Activated CD8-positive, alpha-beta memory T cell treated with anti-CD3 and anti-CD28 coated beads, Interleukin-2, amount 50 U/mL, for 4 hours (primary cell): ENCODE data around the gene MIPOL1.
"Not testable (repeated sequence)": the region's sequence is repeated elsewhere in the genome, so short reads cannot be mapped to it uniquely, and the experiment has no call there.

ENCODE experiments used
- DNase-seq: peaks from one replicate; pipeline ENCODE4 v3.0.0-alpha.2; 2020

The MIPOL1 gene

GRCh38 chr14:37187840-37188577 is 9.7 kb upstream of the MIPOL1 start:
- not testable (repeated sequence) for DNase-seq

DNA sequence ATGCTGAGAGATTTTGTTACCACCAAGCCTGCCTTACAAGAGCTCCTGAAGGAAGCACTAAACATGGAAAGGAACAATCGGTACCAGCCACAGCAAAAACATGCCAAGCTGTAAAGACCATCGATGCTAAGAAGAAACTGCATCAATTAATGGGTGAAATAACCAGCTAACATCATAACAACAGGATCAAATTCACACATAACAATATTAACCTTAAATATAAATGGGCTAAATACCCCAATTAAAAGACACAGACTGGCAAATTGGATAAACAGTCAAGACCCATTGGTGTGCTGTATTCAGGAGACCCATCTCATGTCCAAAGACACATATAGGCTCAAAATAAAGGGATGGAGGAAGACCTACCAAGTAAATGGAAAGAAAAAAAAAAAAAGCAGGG is 8.0 kb upstream of the MIPOL1 start:
- DNase-seq, result not testable (repeated sequence)

GRCh38 chr14:37194698-37195097 is 3.0 kb upstream of the MIPOL1 start:
- DNase-seq, result no peak

DNA sequence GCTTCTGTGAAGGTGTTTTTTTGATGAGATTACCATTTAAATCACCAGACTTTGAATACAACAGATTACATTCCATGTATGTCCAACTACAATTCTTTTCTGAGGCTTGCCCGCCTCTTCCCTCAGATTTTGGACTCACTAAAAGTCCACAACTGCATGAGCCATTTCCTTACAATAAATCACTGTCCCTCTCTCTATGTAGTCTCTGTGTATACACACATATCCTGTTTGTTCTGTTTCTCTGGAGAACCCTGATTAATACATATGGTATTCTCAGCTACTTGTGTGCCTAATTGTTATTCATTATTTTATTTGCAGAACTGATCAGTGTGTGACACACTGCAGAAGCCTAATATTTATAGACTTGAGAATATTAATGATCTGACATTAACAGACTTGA is 2.4 kb upstream of the MIPOL1 start:
- DNase-seq, result no peak

- no peak for DNase-seq
Measured at GRCh38 chr14:37196604-37197420, 925 bp upstream of the MIPOL1 start.

GRCh38 chr14:37198273-37198598 is 499 bp downstream of the MIPOL1 start:
- DNase-seq, result no peak

GRCh38 chr14:37198907-37199306 is 1.2 kb downstream of the MIPOL1 start:
- no peak for DNase-seq

DNA sequence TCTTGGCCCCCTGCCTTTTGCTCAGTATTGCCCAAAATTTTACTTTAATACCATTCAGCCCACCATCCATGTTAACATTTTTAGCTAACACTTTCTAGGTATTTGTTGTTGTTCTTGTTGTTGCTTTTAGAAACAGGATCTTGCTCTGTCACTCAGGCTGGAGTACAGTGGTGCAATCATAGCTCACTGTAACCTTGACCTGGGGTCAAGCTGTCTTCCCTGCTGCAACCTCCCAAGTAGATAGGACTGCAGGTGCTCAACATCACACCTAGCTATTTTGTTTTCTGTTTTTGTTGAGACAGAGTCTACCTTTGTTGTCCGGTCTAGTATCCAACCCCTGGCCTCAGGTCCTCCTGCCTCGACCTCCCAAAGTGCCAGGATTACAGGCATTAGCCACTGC is 4.0 kb downstream of the MIPOL1 start:
- DNase-seq, result no peak

DNA sequence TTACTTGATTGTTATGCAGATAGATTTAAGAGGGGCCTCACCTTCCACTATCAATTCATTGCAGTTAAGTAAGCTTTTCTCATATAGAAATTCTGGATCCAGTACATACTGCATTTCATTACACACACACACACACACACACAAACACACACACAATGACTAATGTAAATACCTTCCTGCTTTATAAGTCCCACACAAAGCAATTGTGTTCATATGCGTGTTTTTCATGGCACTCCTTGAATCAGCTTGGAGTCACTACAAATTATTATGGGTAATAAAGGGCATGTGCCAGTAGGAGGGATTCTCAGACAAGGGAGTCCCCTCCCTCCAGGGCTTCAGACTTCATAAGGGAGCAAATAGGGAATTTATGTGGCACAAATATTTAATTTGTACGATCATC is 4.5 kb downstream of the MIPOL1 start:
- no peak for DNase-seq

DNA sequence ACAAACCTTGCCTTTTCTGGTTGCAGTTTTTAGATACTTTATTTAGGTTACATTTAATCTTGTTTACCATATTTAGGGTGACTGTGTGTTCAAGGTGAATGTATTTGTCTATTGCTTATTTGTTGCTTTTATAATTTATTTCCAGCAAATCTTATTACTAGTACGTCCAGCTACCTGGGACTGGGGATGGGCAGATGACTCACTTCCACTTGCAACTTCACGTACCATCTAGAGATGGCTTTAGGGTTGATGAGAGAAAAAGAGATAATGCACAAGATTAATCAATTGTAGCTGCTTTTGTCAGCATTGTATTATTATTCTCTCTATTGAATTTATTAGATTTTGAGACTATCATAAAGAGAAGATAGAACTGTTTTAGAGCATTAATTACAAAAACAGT is 5.1 kb downstream of the MIPOL1 start:
- no peak for DNase-seq

GRCh38 chr14:37203423-37203822 is 5.7 kb downstream of the MIPOL1 start:
- DNase-seq, result no peak

DNA sequence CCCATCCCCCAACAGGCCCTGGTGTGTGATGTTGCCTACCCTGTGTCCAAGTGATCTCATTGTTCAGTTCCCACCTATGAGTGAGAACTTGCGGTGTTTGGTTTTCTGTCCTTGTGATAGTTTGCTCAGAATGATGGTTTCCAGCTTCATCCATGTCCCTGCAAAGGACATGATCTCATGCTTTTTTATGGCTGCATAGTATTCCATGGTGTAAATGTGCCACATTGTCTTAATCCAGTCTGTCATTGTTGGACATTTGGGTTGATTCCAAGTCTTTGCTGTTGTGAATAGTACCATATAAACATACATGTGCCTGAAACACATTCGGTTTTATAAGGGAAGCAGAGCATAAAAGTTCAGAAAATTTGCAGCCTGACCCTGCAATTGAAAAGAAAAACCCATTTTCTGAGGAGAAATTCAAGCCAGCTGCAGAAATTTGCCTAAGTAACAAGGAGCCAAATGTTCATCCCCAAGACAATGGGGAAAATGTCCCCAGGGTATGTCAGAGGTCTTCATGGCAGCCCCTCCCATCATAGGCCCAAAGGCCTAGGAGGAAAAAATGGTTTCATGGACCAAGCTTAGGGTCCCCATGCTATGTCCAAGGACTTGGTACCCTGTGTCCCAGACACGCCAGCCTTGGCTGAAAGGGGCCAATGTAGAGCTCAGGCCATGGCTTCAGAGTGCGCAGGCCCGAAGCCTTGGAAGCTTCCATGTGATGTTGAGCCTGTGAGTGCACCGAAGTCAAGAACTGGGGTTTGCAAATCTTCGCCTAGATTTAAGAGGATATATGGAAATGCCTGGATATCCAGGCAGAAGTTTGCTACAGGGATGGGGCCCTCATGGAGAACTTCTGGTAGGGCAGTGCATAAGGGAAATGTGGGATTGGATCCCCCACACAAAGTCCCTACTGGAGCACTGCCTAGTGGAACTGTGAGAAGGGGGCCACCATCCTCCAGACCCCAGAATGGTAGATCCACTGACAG is 8.2 kb downstream of the MIPOL1 start:
- not testable (repeated sequence) for DNase-seq

DNA sequence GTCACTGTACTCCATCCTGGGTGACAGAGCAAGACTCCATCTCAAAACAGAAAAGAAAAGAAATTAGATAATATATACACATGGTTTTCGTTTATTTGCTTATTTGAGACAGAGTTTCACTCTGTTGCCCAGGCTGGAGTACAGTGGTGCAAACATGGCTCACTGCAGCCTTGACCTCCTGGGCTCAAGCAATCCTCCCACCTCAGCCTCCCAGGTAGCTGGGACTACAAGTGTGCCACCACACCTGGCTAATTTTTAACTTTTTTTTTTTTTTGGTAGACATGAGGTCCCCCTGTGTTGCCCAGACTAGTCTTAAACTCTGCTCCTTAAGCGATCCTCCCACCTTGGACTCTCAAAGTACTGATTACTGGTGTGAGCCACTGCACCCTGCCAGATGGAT is 11.9 kb downstream of the MIPOL1 start:
- not testable (repeated sequence) for DNase-seq

DNA sequence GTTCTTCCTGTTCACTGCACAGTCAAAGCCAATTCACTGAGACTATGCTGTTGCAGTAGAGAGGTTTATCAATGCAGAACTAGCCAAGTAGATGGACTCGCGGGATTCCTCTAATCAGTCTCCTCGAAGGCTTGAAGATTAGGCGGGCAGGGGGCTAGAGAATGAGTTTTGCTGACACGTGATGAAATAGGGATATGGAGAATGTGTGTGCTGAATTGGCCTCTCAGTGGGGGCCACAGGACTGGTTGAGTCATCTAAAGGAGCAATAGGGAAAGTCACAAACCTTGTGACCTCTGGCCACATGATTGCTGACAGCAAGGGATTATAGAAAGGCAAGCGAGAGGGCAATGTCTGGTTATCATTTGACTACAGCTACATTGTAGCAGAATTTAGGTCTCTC is 12.7 kb downstream of the MIPOL1 start:
- no peak for DNase-seq

DNA sequence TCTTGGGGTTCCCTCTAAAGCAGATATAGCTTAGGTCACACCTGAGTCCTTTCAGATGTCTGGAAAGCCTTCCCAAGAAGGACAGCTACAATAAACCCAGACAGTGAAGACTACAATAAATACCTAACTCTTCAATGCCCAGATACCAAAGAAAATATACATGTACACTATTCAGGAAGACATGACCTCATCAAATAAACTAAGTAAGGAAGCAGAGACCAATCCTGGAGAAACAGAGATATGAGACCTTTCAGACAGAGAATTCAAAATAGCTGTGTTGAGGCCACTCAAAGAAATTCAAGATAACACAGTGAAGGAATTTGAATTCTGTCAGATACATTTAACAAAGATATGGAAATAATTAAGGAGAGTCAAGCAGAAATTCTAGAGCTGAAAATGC is 15.3 kb downstream of the MIPOL1 start:
- no peak for DNase-seq

DNA sequence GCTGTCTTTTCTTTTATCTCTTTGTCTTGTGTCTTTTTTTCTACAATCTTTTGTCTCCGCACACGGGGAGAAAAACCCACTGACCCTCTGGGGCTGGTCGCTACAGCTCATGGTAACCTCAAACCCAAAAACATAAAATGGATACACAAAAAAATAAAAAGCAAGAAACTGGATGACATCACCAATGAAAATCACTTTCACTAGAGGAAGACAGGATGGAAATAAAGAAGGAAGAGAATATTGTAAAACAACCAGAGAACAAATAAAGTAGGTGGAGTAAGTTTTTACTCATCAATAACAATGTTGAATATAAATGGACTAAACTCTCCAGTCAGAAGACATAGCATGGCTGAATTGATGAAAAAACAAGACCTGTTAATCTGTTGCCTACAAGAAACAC is 17.6 kb downstream of the MIPOL1 start:
- DNase-seq, result no peak

- DNase-seq, result no peak
Measured at GRCh38 chr14:37221073-37221472, 23.3 kb downstream of the MIPOL1 start.

GRCh38 chr14:37223947-37224474 is 26.3 kb downstream of the MIPOL1 start:
- no peak for DNase-seq

GRCh38 chr14:37225668-37226067 is 27.9 kb downstream of the MIPOL1 start:
- not testable (repeated sequence) for DNase-seq

GRCh38 chr14:37230551-37231194 is 32.9 kb downstream of the MIPOL1 start:
- DNase-seq, result no peak

DNA sequence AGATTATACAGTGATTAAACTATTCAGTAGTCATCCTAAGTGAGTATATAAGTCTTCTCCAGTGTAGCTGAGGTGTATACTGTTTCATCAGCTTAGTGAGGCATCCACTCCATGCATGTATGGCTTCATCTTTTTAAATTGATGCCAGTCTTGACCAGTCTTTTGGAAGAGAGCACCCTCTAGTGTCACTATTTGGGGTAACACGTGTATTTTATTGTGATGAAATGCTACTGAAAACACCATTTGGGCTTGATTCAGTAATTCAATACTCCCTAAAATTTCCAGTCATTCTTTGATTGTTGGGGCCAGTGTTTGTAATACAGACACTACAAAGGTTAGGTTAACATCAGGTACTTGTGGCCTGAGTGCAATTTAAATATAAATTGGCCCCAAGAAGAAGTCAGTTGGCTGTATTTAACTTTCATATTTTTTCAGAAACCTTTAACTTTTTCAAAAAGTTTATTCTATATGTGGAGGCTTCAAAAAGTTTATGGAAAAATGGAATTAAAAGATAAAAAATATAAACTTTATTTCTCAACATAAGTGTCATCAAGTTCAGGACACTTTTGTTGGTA is 35.3 kb downstream of the MIPOL1 start:
- DNase-seq, result no peak

- no peak for DNase-seq
Measured at GRCh38 chr14:37234222-37234621, 36.5 kb downstream of the MIPOL1 start.
